HL-60 (cell line): ENCODE results near the gene TIFAB.

Source experiments
- REST ChIP-seq: IDR thresholded peaks from 2 replicates; pipeline ENCODE4 v1.6.1; 2012; ENCODE audit warnings: low read depth; ENCODE audit not compliant: insufficient replicate concordance
- TF ChIP-seq, protein P1 (sequence below): IDR thresholded peaks from one replicate; pipeline ENCODE4 v1.5.1; 2011; ENCODE audit warnings: low read length, control low read depth, inconsistent platforms; ENCODE audit not compliant: insufficient read depth

DNA sequence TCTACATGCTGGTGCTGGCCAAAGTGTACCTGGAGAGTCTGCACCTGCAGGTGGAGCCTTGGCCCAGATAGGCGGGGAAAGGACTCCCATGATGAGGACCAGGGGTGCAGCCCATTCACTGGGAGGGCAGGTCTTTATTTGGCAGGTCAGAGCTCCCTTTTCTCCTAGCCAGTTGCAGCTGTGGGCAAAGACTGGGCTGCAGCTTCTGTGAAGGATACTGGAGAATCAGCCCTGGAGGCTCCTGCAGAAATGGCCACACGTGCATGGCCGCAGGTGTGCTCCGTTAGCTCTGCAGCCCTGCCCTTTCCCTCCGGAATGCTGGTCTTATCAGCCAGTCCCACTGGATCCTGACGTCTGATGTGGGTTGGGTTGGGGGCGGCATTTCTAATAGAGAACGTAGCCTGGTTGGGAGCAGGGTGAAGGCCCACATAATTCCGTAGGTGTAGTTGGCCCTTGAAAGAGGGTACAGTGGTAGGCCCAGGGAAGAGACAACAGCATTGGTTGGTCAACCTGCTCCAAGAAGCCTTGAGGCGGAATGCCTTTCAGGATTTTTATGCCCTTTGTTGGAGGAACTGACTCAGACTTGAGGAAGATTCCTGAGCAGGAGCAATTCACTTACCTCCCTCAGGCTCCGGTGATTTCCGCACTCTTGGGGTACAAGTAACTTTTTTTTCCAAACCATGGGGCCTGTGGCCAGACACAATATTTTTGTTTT, 22.0 kb upstream of the TIFAB start:
- TF ChIP-seq, protein P1, sequence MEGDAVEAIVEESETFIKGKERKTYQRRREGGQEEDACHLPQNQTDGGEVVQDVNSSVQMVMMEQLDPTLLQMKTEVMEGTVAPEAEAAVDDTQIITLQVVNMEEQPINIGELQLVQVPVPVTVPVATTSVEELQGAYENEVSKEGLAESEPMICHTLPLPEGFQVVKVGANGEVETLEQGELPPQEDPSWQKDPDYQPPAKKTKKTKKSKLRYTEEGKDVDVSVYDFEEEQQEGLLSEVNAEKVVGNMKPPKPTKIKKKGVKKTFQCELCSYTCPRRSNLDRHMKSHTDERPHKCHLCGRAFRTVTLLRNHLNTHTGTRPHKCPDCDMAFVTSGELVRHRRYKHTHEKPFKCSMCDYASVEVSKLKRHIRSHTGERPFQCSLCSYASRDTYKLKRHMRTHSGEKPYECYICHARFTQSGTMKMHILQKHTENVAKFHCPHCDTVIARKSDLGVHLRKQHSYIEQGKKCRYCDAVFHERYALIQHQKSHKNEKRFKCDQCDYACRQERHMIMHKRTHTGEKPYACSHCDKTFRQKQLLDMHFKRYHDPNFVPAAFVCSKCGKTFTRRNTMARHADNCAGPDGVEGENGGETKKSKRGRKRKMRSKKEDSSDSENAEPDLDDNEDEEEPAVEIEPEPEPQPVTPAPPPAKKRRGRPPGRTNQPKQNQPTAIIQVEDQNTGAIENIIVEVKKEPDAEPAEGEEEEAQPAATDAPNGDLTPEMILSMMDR: no peak
- TF ChIP-seq REST: no peak
